Endothelial cell of umbilical vein (primary cell): ENCODE results near the gene MUC20. TPM values are rescaled to one million over a fixed set of nuclear protein-coding genes. Genes with fewer than 3 reads are reported as not detected.
"Not testable (repeated sequence)": the region's sequence is repeated elsewhere in the genome, so short reads cannot be mapped to it uniquely, and the experiment has no call there.

Source experiments
- BruUV-seq: library from RNA; stranded (reverse); fragments of 400-500 nt; replicated peaks from 2 replicates; lab custom pipeline; 2021; lab: Mats Ljungman, UMichigan
- CTCF ChIA-PET: fragments of 300-600, 350-600 bp; sonication (Branson Sonifier 250); formaldehyde crosslinking; loops from one replicate; lab custom pipeline; 2021; ENCODE audit warnings: antibody characterized with exemption, inconsistent platforms; lab: Charles Lee
- POLR2A ChIA-PET: fragments of 300-600, 350-600 bp; sonication (Branson Sonifier 250); formaldehyde crosslinking; loops from one replicate; lab custom pipeline; 2021; ENCODE audit warnings: antibody characterized with exemption, inconsistent platforms; lab: Charles Lee
- DNase-seq: peaks from one replicate; pipeline ENCODE4 v3.0.0-alpha.2; 2011; ENCODE audit warnings: low read depth, low spot score
- FAIRE-seq: peaks from 2 replicates; lab custom pipeline; 2011; peaks lifted over from hg19 to GRCh38; lab: Jason Lieb, UNC
- H2AFZ ChIP-seq: 2 replicates; pipeline ENCODE4 v1.6.0; 2012; ENCODE audit warnings: low read depth, low read length, control low read depth, inconsistent platforms
- H3K27ac ChIP-seq: 2 replicates; pipeline ENCODE4 v1.5.1; 2011; ENCODE audit warnings: low read depth, mild to moderate bottlenecking, control low read depth, low read length, moderate library complexity; ENCODE audit not compliant: insufficient read depth
- H3K27me3 ChIP-seq, 2 experiments: 2 replicates each; pipeline versions ENCODE4 v1.6.0 to v1.6.1; 2011; ENCODE audit warnings: low read length in 2 of 2, mixed read lengths in 1 of 2; ENCODE audit not compliant: control insufficient read depth in 2 of 2, insufficient read depth in 2 of 2
- H3K36me3 ChIP-seq, 2 experiments: 2 replicates in 1 of 2; 3 replicates in 1 of 2; pipeline ENCODE4 v1.5.1; 2011; ENCODE audit warnings: low read length in 2 of 2, mild to moderate bottlenecking in 1 of 2, moderate library complexity in 1 of 2; ENCODE audit not compliant: control insufficient read depth in 2 of 2, insufficient read depth in 2 of 2; ENCODE audit errors: extremely low read depth in 1 of 2
- H3K4me1 ChIP-seq: 3 replicates; pipeline ENCODE4 v1.5.1; 2011; ENCODE audit warnings: mild to moderate bottlenecking, low read length; ENCODE audit not compliant: control insufficient read depth, insufficient read depth; ENCODE audit errors: extremely low read depth
- H3K4me2 ChIP-seq: 2 replicates; pipeline ENCODE4 v1.6.1; 2011; ENCODE audit warnings: low read length, control low read depth, mixed read lengths; ENCODE audit not compliant: insufficient read depth
- H3K4me3 ChIP-seq, 3 experiments: fragments of 200-600 bp in 1 of 3; sonication (generic), shearing (Covaris generic) in 1 of 3; replicated peaks in 1 of 3; 2 replicates each; pipeline ENCODE4 v1.5.1; 2011 to 2016; ENCODE audit warnings: control low read depth in 3 of 3, low read length in 3 of 3, mild to moderate bottlenecking in 2 of 3, inconsistent platforms in 1 of 3, low read depth in 1 of 3, moderate library complexity in 1 of 3; ENCODE audit not compliant: insufficient read depth in 1 of 3
- H3K79me2 ChIP-seq: 2 replicates; pipeline ENCODE4 v1.6.0; 2012; ENCODE audit warnings: low read length, inconsistent platforms; ENCODE audit not compliant: control insufficient read depth, insufficient read depth
- H3K9ac ChIP-seq: replicated peaks from 2 replicates; pipeline ENCODE3; 2011; ENCODE audit warnings: low read length, control low read depth; ENCODE audit not compliant: insufficient read depth; ENCODE audit errors: extremely low read depth
- H3K9me1 ChIP-seq: replicated peaks from 3 replicates; pipeline ENCODE4 v1.6.0; 2011; ENCODE audit warnings: mild to moderate bottlenecking, low read length; ENCODE audit not compliant: control insufficient read depth, insufficient read depth; ENCODE audit errors: extremely low read depth
- H3K9me3 ChIP-seq: replicated peaks from 2 replicates; pipeline ENCODE4 v1.5.1; 2012; ENCODE audit warnings: low read length, inconsistent platforms; ENCODE audit not compliant: control insufficient read depth, insufficient read depth
- H4K20me1 ChIP-seq: replicated peaks from 2 replicates; pipeline ENCODE3; 2011; ENCODE audit warnings: mild to moderate bottlenecking, low read length; ENCODE audit not compliant: control insufficient read depth, insufficient read depth; ENCODE audit errors: extremely low read depth
- CTCF ChIP-seq, 2 donors: IDR thresholded peaks; 1 replicate in 1 of 2; 2 replicates in 1 of 2; pipeline ENCODE4 v1.5.1; 2011; ENCODE audit warnings: low read length in 2 of 2, mild to moderate bottlenecking in 2 of 2, moderate library complexity in 2 of 2, control low read depth in 1 of 2, inconsistent platforms in 1 of 2, low read depth in 1 of 2; ENCODE audit not compliant: insufficient read depth in 1 of 2; ENCODE audit errors: extremely low read depth in 1 of 2
- EZH2 ChIP-seq: IDR thresholded peaks from 2 replicates; pipeline ENCODE4 v1.6.1; 2012; ENCODE audit warnings: borderline replicate concordance, low read depth, mild to moderate bottlenecking, moderate library complexity, low read length, inconsistent platforms; ENCODE audit not compliant: severe bottlenecking
- FOS ChIP-seq: IDR thresholded peaks from 2 replicates; pipeline ENCODE4 v1.6.1; 2011; ENCODE audit warnings: mild to moderate bottlenecking, low read length, moderate library complexity, borderline replicate concordance; ENCODE audit not compliant: insufficient read depth
- GATA2 ChIP-seq: IDR thresholded peaks from 2 replicates; pipeline ENCODE4 v1.7.0; 2011; ENCODE audit warnings: low read depth, mild to moderate bottlenecking, moderate library complexity, mixed read lengths, low read length; ENCODE audit not compliant: insufficient read length, insufficient read depth
- JUN ChIP-seq: IDR thresholded peaks from 2 replicates; pipeline ENCODE4 v1.6.1; 2011; ENCODE audit warnings: borderline replicate concordance, low read depth; ENCODE audit not compliant: insufficient read length, insufficient read depth
- MAX ChIP-seq: IDR thresholded peaks from 2 replicates; pipeline ENCODE4 v1.6.1; 2011; ENCODE audit not compliant: insufficient read depth, insufficient read length
- MYC ChIP-seq: IDR thresholded peaks from one replicate; pipeline ENCODE4 v1.6.1; 2011; ENCODE audit warnings: mild to moderate bottlenecking, low read depth, low read length
- POLR2A ChIP-seq: IDR thresholded peaks from 2 replicates; pipeline ENCODE4 v1.6.1; 2012; ENCODE audit warnings: low read depth, mild to moderate bottlenecking, control low read depth, low read length
- POLR2AphosphoS5 ChIP-seq: IDR thresholded peaks from 2 replicates; pipeline ENCODE4 v1.6.1; 2012; ENCODE audit warnings: low read depth, mild to moderate bottlenecking, control low read depth, low read length, moderate library complexity; ENCODE audit not compliant: insufficient read depth
- dilution Hi-C: fragments of 300-500 bp; cut with MboI; formaldehyde crosslinking; loops from one replicate; pipeline ENCODE4 v1.15.0; 2019; ENCODE audit warnings: low sequenced_read_pairs; ENCODE audit not compliant: extremely low pct_ligation_motif_present
- intact Hi-C: fragments of 100-400 bp; cut with micrococcal nuclease; formaldehyde crosslinking; loops from one replicate; pipeline ENCODE4 v1.10.0; 2022
- polyA plus RNA-seq, 4 experiments: library from polyadenylated mRNA; depleted of rRNA in 3 of 4; stranded (reverse) in 3 of 4; unstranded in 1 of 4; fragments of >200 nt; gene quantifications; 2 replicates each; pipeline versions ENCODE4 v1.2.1 to v1.2.3, GENCODE V29; 2011 to 2012; ENCODE audit warnings: missing spikeins in 1 of 4
- total RNA-seq: library from RNA; stranded (reverse); gene quantifications from 2 replicates; pipeline ENCODE4 v1.2.3, GENCODE V29; 2021

Gene MUC20
- total and polyA plus RNA-seq, 2 donors (not counting 3 experiments of a cell fraction or from before 2014, with no cell fraction given): 0.62 TPM; not detected in 1

- dilution Hi-C loops: no loop called here
- no peak for DNase-seq
- no peak for FAIRE-seq
- TF ChIP-seq MAX (no peak), FOS (no peak), MYC (no peak), CTCF (IDR thresholded peaks at IDR 0.05; ENCODE audit: extremely low read depth in 1 of 2, insufficient read depth in 1 of 2, low read depth in 1 of 2, low read length in 2 of 2) (no peak), POLR2A (no peak), GATA2 (no peak), EZH2 (no peak), JUN (no peak), POLR2AphosphoS5 (no peak)
- no peaks in the 10 kb centered on the region for H3K79me2 ChIP-seq
- H4K20me1 ChIP-seq: no peaks in the 10 kb centered on the region
- H3K4me2 ChIP-seq: no peak overlapping the region
- intact Hi-C loops: no loop called here
- no TSS peak for BruUV-seq
- H3K4me3 ChIP-seq: no peak overlapping the region
- no peaks in the 10 kb centered on the region for H3K9me1 ChIP-seq
- no peaks in the 10 kb centered on the region for H3K4me1 ChIP-seq
- no peaks in the 10 kb centered on the region for H3K27me3 ChIP-seq
- H3K9me3 ChIP-seq: no peaks in the 10 kb centered on the region
- CTCF ChIA-PET: no interaction called here
- H2AFZ ChIP-seq: no peak overlapping the region
- no peak overlapping the region for H3K9ac ChIP-seq
- no peak overlapping the region for H3K27ac ChIP-seq
- POLR2A ChIA-PET: no interaction called here
- H3K36me3 ChIP-seq: peaks cover 0 to 3% of the 10 kb centered on the region in 2 experiments
These were observed 29.8 kb upstream of the MUC20 start for GRCh38 chr3:195690951-195691350.

GRCh38 chr3:195691596-195692353 is 29.0 kb upstream of the MUC20 start:
- H3K4me1 ChIP-seq, POLR2A ChIA-PET, H3K9ac ChIP-seq, dilution Hi-C loops, H3K79me2 ChIP-seq, intact Hi-C loops, H3K4me2 ChIP-seq, H2AFZ ChIP-seq, H4K20me1 ChIP-seq, H3K9me3 ChIP-seq, H3K9me1 ChIP-seq, H3K27ac ChIP-seq, FAIRE-seq, H3K4me3 ChIP-seq, BruUV-seq, DNase-seq, H3K27me3 ChIP-seq, H3K36me3 ChIP-seq: not testable (repeated sequence)
- CTCF ChIA-PET: interaction anchor here (1.1 kb wide), 1 partner anchor 159 kb away, joined by 5 read pairs; no protein-coding TSS in a partner anchor
